Measurements from ENCODE around the gene SAMD15. TPM values are rescaled to one million over a fixed set of nuclear protein-coding genes. Genes with fewer than 3 reads are reported as not detected.

The SAMD15 gene
- total RNA-seq, 1 donor from 2014 or later: 1.8 TPM

Other genes with a start within 250 kb of the SAMD15 start
- under 0.01 and 0.04 TPM in 2 replicates for gene ZDHHC22, start 235.6 kb upstream of the SAMD15 start, total RNA-seq
- not detected in 2 replicates for gene TMEM63C, start 195.6 kb upstream of the SAMD15 start, total RNA-seq
- not detected in 2 replicates for gene NGB, start 106.2 kb upstream of the SAMD15 start, total RNA-seq
- gene POMT2, start 56.5 kb upstream of the SAMD15 start, total RNA-seq: 8.6 and 14.4 TPM in 2 replicates
- gene GSTZ1, start 56.3 kb upstream of the SAMD15 start, total RNA-seq: 6.9 and 20.4 TPM in 2 replicates
- gene TMED8, start 285 bp upstream of the SAMD15 start, total RNA-seq: 13.3 and 18.8 TPM in 2 replicates
- gene NOXRED1, start 46.1 kb downstream of the SAMD15 start, total RNA-seq: 0.07 and 0.13 TPM in 2 replicates
- 30.9 and 33.6 TPM in 2 replicates for gene VIPAS39, start 80.2 kb downstream of the SAMD15 start, total RNA-seq
- gene AHSA1, start 80.7 kb downstream of the SAMD15 start, total RNA-seq: 102 and 208 TPM in 2 replicates
- gene ISM2, start 121.4 kb downstream of the SAMD15 start, total RNA-seq: not detected in 2 replicates
- 48.1 and 54.5 TPM in 2 replicates for gene SPTLC2, start 239.3 kb downstream of the SAMD15 start, total RNA-seq

All from pulmonary artery endothelial cell (primary cell).